NCI-H345 treated with DMSO at 0.1 percent for 48 hours (cell line): Measurements from ENCODE around the gene SPTB.
"Not testable (repeated sequence)": the region's sequence is repeated elsewhere in the genome, so short reads cannot be mapped to it uniquely, and the experiment has no call there.

ENCODE experiments used
- DNase-seq: peaks from one replicate; lab custom pipeline; 2025; ENCODE audit not compliant: unreplicated experiment; lab: John Stamatoyannopoulos, UW

SPTB gene

DNA sequence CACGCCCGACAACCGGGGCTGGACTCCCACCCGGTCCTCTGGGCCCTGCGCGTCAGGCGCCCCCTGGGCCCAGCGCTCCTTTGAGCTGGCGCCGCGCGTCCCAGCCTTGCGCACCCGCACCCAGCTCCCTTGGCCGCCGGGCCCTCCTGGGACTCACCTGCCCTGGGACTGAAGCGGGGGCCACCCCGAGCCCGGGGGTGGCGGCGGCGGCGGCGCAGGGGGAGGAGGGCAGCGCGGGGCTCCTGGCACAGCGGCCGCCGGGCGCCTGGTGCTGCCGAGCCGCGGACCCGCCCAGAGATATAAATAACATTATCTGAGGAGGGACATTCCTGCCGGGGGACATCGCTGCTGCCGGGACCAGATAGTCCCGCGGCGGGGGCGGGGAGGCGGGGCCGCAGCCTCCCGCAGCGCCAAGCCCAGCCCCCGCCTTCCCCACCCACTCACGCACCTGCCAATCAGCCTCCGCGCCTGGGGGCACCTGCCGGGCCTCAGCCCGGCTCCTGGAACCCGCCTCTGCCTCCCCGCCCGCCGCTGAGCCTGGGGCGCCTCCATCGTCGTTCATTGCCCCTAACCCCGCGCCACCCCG, at the start of gene SPTB:
Gene SPTB (minus strand): TSS at position 273 of the 586 bp plus-strand sequence. CDS start 56,813 bp downstream, outside the sequence.
- DNase-seq, result peak; percentile 73

DNA sequence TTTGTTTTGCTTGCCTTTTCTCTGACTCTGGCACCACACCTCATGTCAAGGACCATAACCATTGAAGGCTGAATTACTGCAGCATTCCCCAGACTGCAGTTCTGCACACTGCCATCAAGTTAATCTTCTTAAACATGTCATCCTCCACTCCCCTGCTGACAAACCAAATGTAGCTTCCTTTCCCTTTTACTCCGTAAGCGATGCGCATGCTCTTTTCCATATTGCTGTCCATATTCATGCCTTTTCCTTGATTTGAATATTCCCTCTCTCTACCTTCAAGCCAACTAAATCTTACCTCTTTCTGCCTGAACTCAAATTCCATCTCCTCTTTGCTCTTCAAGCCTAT, 49.3 kb upstream of the SPTB start:
- no peak for DNase-seq

DNA sequence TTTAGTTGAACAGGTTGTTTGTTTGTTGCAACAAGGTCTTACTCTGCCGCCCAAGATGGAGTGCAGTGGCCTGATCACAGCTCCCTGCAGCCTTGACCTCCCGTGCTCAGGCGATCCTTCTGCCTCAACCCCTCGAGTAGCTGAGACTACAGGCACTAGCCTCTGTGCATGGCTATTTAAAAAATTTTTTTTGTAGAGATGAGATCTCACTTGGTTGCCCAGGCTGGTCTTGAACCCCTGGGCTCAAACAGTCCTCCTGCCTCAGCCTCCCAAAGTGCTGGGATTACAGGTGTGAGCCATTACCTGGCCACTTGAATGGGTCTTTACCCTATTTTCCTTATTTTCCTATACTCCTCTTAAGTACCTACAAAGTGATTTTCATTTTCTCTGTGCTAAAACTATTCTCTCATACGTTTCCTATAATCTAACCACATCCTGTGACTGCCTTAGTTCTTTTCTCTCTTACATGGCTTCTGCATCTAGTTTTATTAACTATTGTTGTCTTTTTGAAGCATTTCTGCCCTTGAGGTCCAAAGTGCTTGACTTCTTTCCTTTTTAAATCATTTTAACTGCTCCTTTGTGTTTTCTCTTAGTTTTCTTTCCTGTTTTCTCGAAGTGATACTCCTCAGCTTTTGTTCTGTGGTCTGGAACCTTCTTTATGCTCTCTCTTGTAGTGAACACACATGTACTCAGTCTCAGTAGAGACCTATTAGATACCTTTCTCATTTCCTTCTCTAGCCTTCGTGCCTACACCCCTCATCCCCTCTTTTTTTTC, 48.7 kb upstream of the SPTB start:
- DNase-seq, result no peak

DNA sequence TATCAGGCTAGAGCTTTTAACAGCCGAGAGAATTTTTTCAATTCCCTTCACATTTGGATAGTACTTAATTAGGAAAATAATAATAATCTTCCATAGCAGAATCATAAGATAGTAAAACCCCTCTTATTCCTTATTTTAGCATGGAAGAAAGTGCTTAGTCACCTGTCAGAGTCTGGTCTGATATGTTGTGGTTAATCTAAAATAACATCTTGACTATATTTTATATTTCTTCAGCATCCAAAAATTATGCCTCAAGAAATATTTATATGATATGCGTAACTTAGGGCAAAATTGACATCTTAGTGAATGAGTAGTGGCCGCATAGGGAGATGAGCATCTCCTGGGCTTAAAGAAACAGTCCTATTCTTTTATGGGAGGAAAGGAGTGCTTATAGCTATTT, 47.3 kb upstream of the SPTB start:
- no peak for DNase-seq

DNA sequence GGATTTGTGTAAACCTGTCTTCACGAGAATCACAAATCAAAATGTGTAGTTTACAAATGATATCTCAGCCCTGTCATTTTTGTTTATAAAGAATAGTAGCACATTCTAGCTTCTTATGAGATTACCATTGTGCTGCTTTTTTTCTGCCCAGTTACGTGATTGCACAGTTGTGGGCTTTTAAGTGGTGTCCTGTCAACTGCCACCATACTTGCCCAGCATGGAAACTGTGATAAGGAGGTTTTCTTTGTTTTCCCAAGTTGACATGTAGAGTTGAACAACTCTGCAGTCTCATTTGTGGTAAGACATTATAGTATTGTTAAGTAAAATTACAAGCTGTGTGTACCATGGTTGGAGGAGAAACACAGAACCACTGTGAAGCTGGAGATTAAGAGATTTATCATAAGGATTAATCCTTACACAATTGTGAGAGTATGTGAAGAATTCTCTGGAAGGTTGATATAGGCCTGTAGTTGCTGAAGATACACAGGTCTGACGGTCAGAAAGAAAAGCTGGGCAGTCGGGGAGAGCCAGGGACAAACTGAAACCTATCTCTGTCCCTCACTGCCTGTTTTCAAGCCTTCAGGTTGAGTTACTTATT, 46.8 kb upstream of the SPTB start:
- no peak for DNase-seq

DNA sequence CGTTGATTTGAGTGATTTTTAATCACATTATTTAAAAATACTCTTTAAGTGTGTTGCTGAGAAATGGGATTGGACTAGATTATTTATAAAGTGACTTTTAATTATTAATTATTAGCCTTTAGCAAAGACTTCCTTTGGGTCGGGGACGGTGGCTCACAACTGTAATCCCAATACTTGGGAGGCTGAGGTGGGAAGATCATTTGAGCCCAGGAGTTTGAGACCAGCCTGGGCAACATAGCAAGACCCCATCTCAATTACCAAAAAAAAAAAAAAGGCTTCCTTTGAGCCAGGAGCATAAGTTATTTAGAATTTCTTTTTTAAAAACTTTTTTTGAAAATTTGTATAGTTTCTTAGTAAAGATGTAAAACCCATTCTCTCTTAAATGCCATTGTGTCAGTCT, 43.3 kb upstream of the SPTB start:
- DNase-seq, result no peak

DNA sequence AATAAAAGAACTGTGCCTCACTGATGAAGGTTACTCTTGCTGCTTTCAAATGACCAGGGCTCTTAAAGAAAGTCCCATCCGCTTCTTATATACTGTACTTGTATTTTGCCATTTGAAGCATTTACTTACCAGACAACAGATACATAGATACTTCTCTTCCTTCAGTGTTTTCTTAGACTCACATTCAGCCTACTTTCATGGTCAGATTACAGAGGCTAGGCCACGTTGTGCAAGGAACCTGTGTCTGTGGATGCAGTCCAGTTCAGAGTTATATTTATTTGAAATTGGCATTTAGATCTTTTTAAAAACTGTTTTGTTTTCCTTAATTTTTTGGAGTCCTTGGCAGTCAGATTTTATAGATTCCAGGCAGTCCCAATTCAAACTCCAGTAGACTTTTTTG, 40.8 kb upstream of the SPTB start:
- DNase-seq, result no peak

DNA sequence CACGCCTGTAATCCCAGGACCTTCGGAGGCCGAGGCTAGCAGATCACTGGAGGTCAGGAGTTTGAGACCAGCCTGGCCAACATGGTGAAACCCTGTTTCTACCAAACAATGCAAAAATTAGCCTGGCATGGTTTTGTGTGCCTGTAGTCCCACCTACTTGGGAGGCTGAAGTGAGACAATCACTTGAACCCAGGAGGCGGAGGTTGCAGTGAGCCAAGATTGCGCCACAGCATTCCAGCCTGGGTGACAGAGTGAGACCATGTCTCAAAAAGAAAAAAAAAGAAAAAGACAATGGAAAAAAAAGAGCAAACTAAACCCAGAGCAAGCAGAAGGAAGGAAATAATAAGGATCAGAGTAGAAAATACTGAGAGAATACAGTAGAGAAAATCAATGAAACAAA, 39.9 kb upstream of the SPTB start:
- no peak for DNase-seq

DNA sequence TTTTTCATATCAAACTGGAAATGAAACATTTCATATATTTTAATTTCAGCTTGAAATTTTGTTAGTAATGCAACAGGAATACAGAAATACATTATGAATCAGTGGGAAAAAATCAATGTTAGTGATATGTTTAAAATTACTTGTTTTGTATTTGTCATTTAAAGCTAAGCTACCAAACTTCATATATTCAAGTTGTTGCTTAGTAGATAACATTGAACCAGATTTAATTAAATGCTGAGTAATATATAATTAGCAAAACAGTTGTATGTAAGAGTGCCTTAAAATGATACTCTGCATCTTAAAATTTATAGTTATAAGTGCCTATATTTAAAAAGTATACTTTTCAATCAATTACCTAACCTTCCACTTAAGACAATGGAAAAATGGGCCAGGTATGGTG, 39.5 kb upstream of the SPTB start:
- DNase-seq, result no peak

DNA sequence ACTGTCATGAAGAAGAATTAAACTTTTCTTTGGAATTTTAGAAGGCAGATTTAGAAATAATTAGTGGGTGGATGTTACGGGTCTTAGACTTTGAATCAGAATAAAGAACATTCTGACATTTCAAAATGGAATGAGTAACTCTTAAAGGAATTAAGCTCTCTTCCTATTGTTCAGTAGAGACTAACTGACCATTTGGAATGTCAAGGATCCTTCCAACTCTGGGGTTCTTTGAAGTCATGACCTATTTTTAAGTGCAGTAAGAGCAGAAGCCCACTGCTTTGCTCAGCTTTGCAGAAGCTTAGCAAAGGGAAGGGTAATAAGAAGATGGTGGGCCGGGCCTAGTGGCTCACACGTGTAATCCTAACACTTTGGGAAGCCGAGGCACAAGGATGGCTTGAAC, 38.5 kb upstream of the SPTB start:
- DNase-seq, result no peak

DNA sequence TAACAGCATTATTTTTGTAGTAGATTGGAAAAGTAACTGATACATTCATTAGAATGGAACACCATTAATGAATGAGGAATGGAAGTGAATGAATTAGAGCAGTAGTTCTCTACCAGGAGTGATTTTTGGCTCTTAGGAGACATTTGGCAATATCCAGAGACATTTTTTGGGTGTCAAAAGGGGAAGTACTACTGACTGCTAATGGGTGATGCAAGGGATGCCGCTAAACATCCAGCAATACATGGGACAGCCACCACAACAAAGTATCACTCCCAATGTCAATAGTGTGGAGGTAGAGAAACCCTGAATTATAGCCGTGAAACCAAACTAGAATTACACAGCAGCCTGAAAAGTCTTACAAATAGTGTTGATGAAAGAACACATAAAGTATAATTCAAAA, 36.1 kb upstream of the SPTB start:
- DNase-seq, result no peak

DNA sequence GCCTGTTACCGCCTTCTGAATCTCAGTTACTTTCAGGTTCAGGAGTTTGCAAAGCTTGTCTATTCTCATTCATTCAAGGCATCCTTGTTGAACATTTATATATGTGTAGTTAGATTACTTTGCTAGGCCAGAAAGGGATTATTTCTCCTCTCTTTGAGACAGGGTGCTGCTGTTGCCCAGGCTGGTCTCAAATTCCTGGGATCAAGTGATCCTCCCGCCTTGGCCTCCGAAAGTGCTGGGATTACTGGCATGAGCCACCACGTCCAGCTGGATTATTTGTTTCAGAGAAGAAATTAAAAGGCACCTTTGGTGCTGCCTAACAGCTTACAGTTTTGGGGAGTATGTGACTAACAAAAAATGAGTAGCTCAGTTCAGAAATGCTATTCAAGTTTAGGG, 35.3 kb upstream of the SPTB start:
- DNase-seq, result no peak

DNA sequence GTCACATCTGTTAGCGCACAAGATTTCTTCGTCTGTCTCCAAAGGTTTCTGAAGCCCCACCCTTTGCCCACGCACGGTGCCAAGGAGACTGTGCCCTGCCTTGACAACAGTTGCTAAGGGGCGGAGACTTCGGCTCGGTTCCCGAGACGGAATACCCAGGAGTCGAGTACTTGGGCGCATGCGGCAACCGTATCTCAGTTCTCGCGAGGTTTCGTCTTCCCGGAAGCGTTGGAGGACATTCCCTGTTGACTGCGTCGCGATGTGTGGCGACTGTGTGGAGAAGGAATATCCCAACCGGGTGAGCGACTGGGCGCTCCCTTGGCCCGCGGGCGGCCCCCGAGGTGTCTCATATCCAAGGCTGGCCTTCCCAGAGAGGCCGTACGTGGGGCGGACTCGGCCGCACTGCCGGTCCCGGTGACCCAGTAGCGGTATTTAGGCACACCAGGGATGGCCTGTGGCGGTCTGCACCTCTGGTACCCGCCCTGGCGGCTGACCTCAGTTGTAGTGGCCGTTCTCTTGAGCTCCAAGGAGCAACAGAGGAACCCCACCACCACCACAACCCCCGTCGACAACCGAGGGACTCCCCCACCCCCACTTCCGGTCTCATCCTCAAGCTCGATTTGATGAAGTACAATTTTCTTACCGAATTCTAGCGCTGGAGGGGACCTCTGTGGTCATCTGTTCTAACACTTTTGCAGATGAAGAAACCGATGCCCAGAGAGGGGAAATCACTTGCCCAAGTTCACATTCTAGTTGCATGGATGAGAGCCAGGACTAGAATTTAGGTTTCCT, 34.7 kb upstream of the SPTB start, which contains the start of gene CHURC1:
Gene CHURC1 (plus strand): TSS at position 219 of the 792 bp plus-strand sequence. CDS start 41 bp downstream, at position 260.
- peak; percentile 98 for DNase-seq

DNA sequence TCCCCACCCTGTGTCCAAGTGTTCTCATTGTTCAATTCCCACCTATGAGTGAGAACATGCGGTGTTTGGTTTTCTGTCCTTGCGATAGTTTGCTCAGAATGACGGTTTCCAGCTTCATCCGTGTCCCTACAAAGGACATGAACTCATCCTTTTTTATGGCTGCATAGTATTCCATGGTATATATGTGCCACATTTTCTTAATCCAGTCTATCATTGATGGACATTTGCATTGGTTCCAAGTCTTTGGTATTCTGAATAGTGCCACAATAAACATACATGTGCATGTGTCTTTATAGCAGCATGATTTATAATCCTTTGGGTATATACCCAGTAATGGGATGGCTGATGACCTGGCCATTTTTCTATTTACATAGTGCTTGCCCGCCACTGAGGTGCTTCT, 33.8 kb upstream of the SPTB start:
- not testable (repeated sequence) for DNase-seq

DNA sequence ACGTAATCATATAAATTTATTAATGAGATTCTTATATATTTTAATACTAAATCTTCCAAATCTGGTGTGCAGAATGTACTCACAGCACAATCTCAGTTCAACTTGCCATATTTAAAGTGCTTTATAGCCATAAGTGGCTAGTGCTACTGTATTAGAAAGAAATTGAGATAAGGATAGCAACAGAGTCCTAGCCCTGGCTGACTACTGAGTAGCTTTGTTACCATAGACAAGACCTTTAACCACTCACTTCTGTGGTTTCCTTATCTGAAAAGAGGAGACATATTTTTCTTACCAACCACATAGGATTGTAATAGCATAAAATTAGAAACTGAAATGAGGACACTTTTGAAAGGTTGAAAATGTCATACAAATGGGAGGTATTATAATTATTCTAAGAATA, 32.6 kb upstream of the SPTB start:
- no peak for DNase-seq

DNA sequence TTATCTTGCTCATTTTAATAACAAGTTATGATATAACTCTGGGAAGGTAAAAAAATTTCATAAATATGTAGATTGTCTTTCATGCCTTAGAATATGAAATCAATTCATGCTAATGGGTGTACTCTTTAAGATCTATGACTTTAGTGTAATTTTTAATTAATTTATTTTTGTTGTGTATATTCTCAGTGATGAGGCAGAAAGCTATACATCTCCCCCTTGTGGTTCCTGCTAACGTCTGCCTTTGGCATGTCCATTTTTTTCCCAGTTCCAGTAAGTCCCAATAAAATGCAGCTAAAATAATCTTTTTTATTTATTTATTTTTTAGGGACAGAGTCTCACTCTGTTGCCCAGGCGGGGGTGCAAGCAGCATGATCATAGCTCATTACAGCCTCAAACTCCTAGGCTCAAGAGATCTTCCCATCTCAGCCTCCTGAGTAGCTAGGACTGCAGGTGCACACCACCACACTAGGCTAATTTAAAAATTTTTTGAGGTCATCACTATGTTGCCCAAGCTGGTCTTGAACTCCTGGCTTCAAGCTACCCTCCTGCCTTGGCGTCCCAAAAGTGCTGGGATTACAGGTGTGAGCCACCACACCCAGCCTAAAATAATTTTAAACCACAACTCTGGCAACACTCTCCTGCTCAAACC, 31.3 kb upstream of the SPTB start:
- DNase-seq, result peak; percentile 1

DNA sequence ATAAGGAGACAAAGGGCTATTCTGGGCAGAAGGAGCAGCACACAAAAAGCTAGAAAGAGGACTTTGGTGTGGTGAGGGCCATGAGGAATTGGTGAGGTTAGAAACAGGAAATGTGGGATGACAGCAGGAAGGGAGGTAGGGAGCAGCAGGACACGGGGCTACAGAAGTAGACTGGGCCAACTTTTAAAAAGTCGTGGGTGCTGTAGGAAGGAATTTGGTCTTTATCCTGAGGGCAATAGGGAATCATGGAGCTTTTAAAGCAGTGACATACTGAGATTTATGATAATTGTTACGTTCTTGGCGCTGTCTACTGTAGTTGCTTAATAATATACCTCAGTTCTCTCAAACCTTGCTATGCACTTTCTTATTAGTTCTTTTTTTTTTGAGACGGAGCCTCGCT, 26.3 kb upstream of the SPTB start:
- no peak for DNase-seq

DNA sequence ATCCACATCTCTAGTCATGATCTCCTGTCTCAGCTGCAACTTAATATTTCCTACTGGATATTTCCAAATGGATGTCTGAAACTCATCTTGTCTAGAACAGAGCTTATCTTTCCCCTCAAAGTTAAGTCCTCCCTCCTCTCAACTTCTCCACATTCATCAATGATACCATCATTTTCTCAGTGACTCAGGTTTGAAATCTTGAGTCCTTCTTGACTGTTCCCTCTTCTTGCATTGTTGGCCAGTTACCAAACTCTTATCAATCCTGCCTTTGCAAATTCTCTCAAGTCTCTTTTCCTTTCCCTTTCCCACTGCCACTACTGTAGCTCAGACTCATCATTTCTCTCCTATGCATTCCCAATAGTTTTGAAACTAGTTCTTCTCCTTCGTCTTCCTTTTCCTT, 20.3 kb upstream of the SPTB start:
- DNase-seq, result no peak

DNA sequence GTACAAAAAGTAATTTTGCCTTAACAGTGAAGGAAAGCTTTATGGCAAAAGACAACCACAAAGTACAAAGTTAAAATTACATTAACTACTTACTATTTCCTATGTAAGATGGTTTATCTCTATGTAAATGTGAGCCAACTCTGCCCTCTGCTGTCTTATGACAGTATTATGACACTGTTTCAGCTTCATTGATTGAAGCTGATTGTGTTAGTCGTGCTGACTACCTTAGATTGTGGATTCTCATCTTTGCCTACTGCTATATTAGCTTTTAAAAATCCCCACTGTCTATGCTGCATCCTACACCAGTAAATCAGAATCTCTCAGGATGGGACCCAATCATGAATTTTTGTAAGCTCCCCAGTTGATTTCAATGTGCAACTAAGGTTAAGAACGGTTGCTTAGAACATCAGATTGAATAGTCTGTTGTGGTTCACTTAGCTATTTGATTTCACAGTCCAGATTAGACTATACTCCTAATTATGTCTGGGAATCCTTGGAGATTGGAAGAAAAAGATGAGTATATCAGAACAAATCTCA, 12.2 kb upstream of the SPTB start:
- DNase-seq, result peak; percentile 74

DNA sequence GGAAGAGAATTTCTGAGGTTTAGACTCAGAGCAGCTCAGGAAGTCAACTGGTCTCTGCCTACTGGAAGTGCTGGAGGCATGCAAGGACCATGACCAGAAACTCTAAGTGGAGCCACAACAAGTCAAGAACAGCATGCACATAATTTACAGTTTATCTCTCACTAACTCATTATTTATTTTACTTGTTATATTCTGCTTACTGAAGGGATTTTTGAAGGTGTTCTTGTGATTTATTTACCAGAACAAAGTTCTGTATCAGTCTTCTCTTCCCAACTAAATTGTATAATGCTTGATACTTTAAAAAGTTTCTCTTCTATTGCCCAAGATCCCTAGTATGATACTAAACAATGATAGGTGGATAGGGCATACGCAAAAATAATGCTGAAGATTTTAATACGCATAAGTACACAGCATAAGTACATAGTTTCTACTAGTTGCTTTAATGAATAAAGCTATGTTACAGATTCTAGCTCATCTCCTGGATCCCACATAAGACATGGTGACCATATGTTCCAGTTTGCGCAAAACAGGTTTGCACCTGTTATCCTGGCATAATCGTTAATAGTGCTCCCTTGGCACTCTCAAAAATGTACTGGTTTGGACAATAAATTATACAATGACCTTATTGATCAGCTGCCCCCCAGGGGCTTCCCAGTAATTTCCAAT, 11.6 kb upstream of the SPTB start:
- no peak for DNase-seq
